Measurements from ENCODE around the gene AGK.

DNA sequence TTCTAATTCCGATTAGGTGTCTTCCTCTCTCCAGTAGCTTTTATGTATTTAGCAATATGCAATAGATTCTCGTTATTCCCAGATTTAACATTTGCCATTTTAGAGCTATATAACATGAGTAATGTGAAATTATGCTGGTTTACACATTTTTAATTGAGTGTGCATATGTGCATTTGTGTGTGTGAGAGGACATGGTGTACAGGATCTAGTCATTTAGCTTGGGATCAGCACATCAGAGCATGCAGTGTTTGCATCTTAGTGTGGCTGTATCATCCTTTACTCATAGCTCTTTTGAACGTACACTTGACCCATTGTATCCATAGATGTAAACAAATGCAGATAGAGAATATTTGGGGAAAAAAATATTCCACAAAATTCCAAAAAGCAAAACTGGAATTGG, 84.8 kb downstream of the AGK start:
- TF ChIP-seq, protein P1, sequence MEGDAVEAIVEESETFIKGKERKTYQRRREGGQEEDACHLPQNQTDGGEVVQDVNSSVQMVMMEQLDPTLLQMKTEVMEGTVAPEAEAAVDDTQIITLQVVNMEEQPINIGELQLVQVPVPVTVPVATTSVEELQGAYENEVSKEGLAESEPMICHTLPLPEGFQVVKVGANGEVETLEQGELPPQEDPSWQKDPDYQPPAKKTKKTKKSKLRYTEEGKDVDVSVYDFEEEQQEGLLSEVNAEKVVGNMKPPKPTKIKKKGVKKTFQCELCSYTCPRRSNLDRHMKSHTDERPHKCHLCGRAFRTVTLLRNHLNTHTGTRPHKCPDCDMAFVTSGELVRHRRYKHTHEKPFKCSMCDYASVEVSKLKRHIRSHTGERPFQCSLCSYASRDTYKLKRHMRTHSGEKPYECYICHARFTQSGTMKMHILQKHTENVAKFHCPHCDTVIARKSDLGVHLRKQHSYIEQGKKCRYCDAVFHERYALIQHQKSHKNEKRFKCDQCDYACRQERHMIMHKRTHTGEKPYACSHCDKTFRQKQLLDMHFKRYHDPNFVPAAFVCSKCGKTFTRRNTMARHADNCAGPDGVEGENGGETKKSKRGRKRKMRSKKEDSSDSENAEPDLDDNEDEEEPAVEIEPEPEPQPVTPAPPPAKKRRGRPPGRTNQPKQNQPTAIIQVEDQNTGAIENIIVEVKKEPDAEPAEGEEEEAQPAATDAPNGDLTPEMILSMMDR (IDR thresholded peaks at IDR 0.05), result no peak
- TF ChIP-seq POLR2A (IDR thresholded peaks at IDR 0.05), result no peak
